ENCODE data around the gene SERINC3. TPM values are rescaled to one million over a fixed set of nuclear protein-coding genes. Genes with fewer than 3 reads are reported as not detected.

The SERINC3 gene
- total and polyA plus RNA-seq, 2 donors (not counting 1 experiment from before 2014, with no cell fraction given), result 31.4 to 51.6 TPM

- POLR2A ChIA-PET, result no interaction called here
Observed at GRCh38 chr20:44457016-44457415, 64.9 kb downstream of the SERINC3 start.

DNA sequence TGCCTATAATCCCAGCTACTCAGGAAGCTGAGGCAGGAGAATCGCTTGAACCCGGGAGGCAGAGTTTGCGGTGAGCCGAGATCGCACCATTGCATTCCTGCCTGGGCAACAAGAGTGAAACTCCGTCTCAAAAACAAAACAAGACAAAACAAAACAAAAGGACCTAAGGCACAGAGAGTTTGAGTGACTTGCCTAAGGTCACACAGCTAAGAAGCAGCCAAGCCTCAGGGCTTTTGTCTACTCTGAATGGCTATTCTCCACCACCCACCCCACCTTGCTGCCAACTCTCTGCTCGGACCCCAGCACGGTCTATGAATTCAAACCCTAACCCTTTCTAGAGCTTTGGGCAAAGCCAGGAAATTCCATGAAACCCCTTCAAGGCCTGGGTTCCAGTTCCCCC, 65.3 kb downstream of the SERINC3 start:
- H3K9me3 Mint-ChIP-seq (ENCODE audit: insufficient read depth), result no peaks in the 10 kb centered on the region
- H3K4me3 Mint-ChIP-seq, result no peak overlapping the region
- no peaks in the 10 kb centered on the region for H3K79me2 ChIP-seq (ENCODE audit: control insufficient read depth, insufficient read depth, low read length)
- peaks cover 0 to 2% (median 0%) of the 10 kb centered on the region in 4 experiments for H3K27me3 ChIP-seq (replicated peaks in 1 of 4; ENCODE audit: control extremely low read depth in 1 of 4, control insufficient read depth in 3 of 4, insufficient read depth in 4 of 4, low read length in 3 of 4)
- no peaks in the 10 kb centered on the region for H3K36me3 ChIP-seq (replicated peaks in 1 of 2; ENCODE audit: control extremely low read depth in 1 of 2, control insufficient read depth in 1 of 2, extremely low read depth in 1 of 2, insufficient read depth in 2 of 2, low read length in 1 of 2)
- WGBS (ENCODE audit: insufficient coverage), result 94% methylated on average over 7 of the region's 8 CpGs
- no peak overlapping the region for H3K4me3 ChIP-seq (ENCODE audit: control extremely low read depth in 1 of 5, extremely low read depth in 1 of 5, insufficient read depth in 1 of 5, low read depth in 2 of 5, low read length in 4 of 5)
- ATAC-seq (ENCODE audit: low read depth) (no peak), DNase-seq (no peak)
- intact Hi-C loops (cut with micrococcal nuclease), result no loop called here
- no peak for TF ChIP-seq EZH2 (IDR thresholded peaks at IDR 0.05; ENCODE audit: borderline replicate concordance, insufficient read depth, low read depth, low read length, poor library complexity, severe bottlenecking)
- H3K9me3 ChIP-seq (ENCODE audit: control extremely low read depth in 1 of 3, control insufficient read depth in 2 of 3, insufficient read depth in 1 of 3, low read length in 2 of 3), result no peaks in the 10 kb centered on the region
- H3K4me1 Mint-ChIP-seq, result no peaks in the 10 kb centered on the region
- no peaks in the 10 kb centered on the region for H4K20me1 ChIP-seq (ENCODE audit: control insufficient read depth, insufficient read depth, low read length, poor library complexity, severe bottlenecking)
- no peak overlapping the region for H3K9ac ChIP-seq (ENCODE audit: low read length)
- H3K27me3 Mint-ChIP-seq, result no peaks in the 10 kb centered on the region
- H3K4me1 ChIP-seq (ENCODE audit: control insufficient read depth in 2 of 2, insufficient read depth in 2 of 2, low read length in 2 of 2), result no peaks in the 10 kb centered on the region
- no peak overlapping the region for H3K27ac ChIP-seq (ENCODE audit: low read length in 2 of 2)
- no peak overlapping the region for H2AFZ ChIP-seq (ENCODE audit: insufficient read depth, low read depth, low read length, poor library complexity, severe bottlenecking)
- H3K27ac Mint-ChIP-seq, result no peak overlapping the region
- CTCF ChIA-PET, result no interaction called here
- POLR2A ChIA-PET, result no interaction called here
- no peak overlapping the region for H3K4me2 ChIP-seq (replicated peaks; ENCODE audit: low read depth, low read length, poor library complexity, severe bottlenecking)

More at GRCh38 chr20:44457016-44457415, 64.9 kb downstream of the SERINC3 start:
- no peaks in the 10 kb centered on the region for H3K9me3 Mint-ChIP-seq (ENCODE audit: insufficient read depth)
- H3K79me2 ChIP-seq (ENCODE audit: control insufficient read depth, insufficient read depth, low read length), result no peaks in the 10 kb centered on the region
- H3K4me2 ChIP-seq (replicated peaks; ENCODE audit: low read depth, low read length, poor library complexity, severe bottlenecking), result no peak overlapping the region
- no peak overlapping the region for H3K27ac Mint-ChIP-seq
- no peak overlapping the region for H3K27ac ChIP-seq (ENCODE audit: low read length in 2 of 2)
- no peaks in the 10 kb centered on the region for H4K20me1 ChIP-seq (ENCODE audit: control insufficient read depth, insufficient read depth, low read length, poor library complexity, severe bottlenecking)
- 96% methylated on average over 6 of the region's 6 CpGs for WGBS (ENCODE audit: insufficient coverage)
- H3K4me1 ChIP-seq (ENCODE audit: control insufficient read depth in 2 of 2, insufficient read depth in 2 of 2, low read length in 2 of 2), result no peaks in the 10 kb centered on the region
- intact Hi-C loops (cut with micrococcal nuclease), result no loop called here
- no peak for ATAC-seq (ENCODE audit: low read depth)
- DNase-seq, result no peak
- H3K27me3 ChIP-seq (replicated peaks in 1 of 4; ENCODE audit: control extremely low read depth in 1 of 4, control insufficient read depth in 3 of 4, insufficient read depth in 4 of 4, low read length in 3 of 4), result peaks cover 0 to 2% (median 0%) of the 10 kb centered on the region in 4 experiments
- H3K27me3 Mint-ChIP-seq, result no peaks in the 10 kb centered on the region
- H2AFZ ChIP-seq (ENCODE audit: insufficient read depth, low read depth, low read length, poor library complexity, severe bottlenecking), result no peak overlapping the region
- no peaks in the 10 kb centered on the region for H3K36me3 ChIP-seq (replicated peaks in 1 of 2; ENCODE audit: control extremely low read depth in 1 of 2, control insufficient read depth in 1 of 2, extremely low read depth in 1 of 2, insufficient read depth in 2 of 2, low read length in 1 of 2)
- H3K9me3 ChIP-seq (ENCODE audit: control extremely low read depth in 1 of 3, control insufficient read depth in 2 of 3, insufficient read depth in 1 of 3, low read length in 2 of 3), result no peaks in the 10 kb centered on the region
- no peak overlapping the region for H3K4me3 Mint-ChIP-seq
- H3K9ac ChIP-seq (ENCODE audit: low read length), result no peak overlapping the region
- no peaks in the 10 kb centered on the region for H3K4me1 Mint-ChIP-seq
- TF ChIP-seq, protein P1, sequence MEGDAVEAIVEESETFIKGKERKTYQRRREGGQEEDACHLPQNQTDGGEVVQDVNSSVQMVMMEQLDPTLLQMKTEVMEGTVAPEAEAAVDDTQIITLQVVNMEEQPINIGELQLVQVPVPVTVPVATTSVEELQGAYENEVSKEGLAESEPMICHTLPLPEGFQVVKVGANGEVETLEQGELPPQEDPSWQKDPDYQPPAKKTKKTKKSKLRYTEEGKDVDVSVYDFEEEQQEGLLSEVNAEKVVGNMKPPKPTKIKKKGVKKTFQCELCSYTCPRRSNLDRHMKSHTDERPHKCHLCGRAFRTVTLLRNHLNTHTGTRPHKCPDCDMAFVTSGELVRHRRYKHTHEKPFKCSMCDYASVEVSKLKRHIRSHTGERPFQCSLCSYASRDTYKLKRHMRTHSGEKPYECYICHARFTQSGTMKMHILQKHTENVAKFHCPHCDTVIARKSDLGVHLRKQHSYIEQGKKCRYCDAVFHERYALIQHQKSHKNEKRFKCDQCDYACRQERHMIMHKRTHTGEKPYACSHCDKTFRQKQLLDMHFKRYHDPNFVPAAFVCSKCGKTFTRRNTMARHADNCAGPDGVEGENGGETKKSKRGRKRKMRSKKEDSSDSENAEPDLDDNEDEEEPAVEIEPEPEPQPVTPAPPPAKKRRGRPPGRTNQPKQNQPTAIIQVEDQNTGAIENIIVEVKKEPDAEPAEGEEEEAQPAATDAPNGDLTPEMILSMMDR (IDR thresholded peaks at IDR 0.05), result no peak
- no peak for TF ChIP-seq EZH2 (IDR thresholded peaks at IDR 0.05; ENCODE audit: borderline replicate concordance, insufficient read depth, low read depth, low read length, poor library complexity, severe bottlenecking)
- H3K4me3 ChIP-seq (ENCODE audit: control extremely low read depth in 1 of 5, extremely low read depth in 1 of 5, insufficient read depth in 1 of 5, low read depth in 2 of 5, low read length in 4 of 5), result no peak overlapping the region
- CTCF ChIA-PET, result no interaction called here

Data from B cell (primary cell).